ENCODE data around the gene SPRR2B. TPM values are rescaled to one million over a fixed set of nuclear protein-coding genes. Genes with fewer than 3 reads are reported as not detected.
"Not testable (repeated sequence)": the region's sequence is repeated elsewhere in the genome, so short reads cannot be mapped to it uniquely, and the experiment has no call there.

Gene SPRR2B
- total and polyA plus RNA-seq, 11 donors = not detected

- TF ChIP-seq POLR2A (IDR thresholded peaks at IDR 0.05) (no peak), CTCF (IDR thresholded peaks at IDR 0.05) (no peak)
- peaks cover 0 to 4% (median 0%) of the 10 kb centered on the region in 9 donors for H3K27me3 ChIP-seq
These were observed 12.3 kb downstream of the SPRR2B start for GRCh38 chr1:153058826-153059784.

GRCh38 chr1:153058154-153058553, 13.3 kb downstream of the SPRR2B start:
- no peak for ATAC-seq
- intact Hi-C loops (cut with DNase I) = no loop called here

More at GRCh38 chr1:153058826-153059784, 12.3 kb downstream of the SPRR2B start:
- Histone ChIP-seq H3K4me1 (no peaks in the 10 kb centered on the region), H3K27ac (no peak overlapping the region), H3K36me3 (no peaks in the 10 kb centered on the region), H3K4me3 (no peak overlapping the region), H3K9me3 (no peaks in the 10 kb centered on the region)
- ATAC-seq (no peak), DNase-seq (no peak)
- 52 to 56% (median 54%) methylated on average over 6 of the region's 6 CpGs for WGBS, 4 donors
- intact Hi-C loops (cut with DNase I) = no loop called here

GRCh38 chr1:153057375-153057774, 14.0 kb downstream of the SPRR2B start, which contains the start of gene SPRR2A:
SPRR2A (minus strand) TSS chr1:153057512; CDS start chr1:153056735, 777 bp downstream.
- 49 to 72% (median 63%) methylated on average over 2 of the region's 2 CpGs for WGBS, 4 donors
- Histone ChIP-seq H3K4me1 (no peaks in the 10 kb centered on the region), H3K27me3 (peaks cover 0 to 4% (median 0%) of the 10 kb centered on the region in 9 donors), H3K36me3 (no peaks in the 10 kb centered on the region), H3K4me3 (no peak within 1 kb of the TSS), H3K9me3 (peaks cover 0 to 9% (median 1%) of the 10 kb centered on the region in 12 donors), H3K27ac (no peak within 1 kb of the TSS)
- DNase-seq (no peak), ATAC-seq (no peak)
- intact Hi-C loops (cut with DNase I) = no loop called here
- TF ChIP-seq POLR2A (IDR thresholded peaks at IDR 0.05) (no peak), CTCF (IDR thresholded peaks at IDR 0.05) (no peak)

More at GRCh38 chr1:153058154-153058553, 13.3 kb downstream of the SPRR2B start:
- Histone ChIP-seq H3K4me1 (no peaks in the 10 kb centered on the region), H3K9me3 (peaks cover 0 to 6% (median 0%) of the 10 kb centered on the region in 12 donors), H3K27ac (no peak overlapping the region), H3K27me3 (peaks cover 0 to 4% (median 0%) of the 10 kb centered on the region in 9 donors), H3K4me3 (no peak overlapping the region), H3K36me3 (no peaks in the 10 kb centered on the region)
- TF ChIP-seq POLR2A (IDR thresholded peaks at IDR 0.05) = no peak
- no peak for TF ChIP-seq CTCF (IDR thresholded peaks at IDR 0.05)
- 62 to 74% (median 69%) methylated on average over 2 of the region's 2 CpGs for WGBS, 4 donors
- DNase-seq = no peak

- H3K9me3 ChIP-seq; H3K27me3 ChIP-seq; H3K36me3 ChIP-seq; H3K27ac ChIP-seq; ATAC-seq; intact Hi-C loops (cut with DNase I); H3K4me1 ChIP-seq; H3K4me3 ChIP-seq; DNase-seq: not testable (repeated sequence)
- WGBS, 4 donors = 42 to 47% (median 44%) methylated on average over 3 of the region's 3 CpGs
These were observed 15.3 kb downstream of the SPRR2B start for GRCh38 chr1:153056111-153056510.
